Nucleus accumbens (tissue), 56 donors: Measurements from ENCODE around the gene DCXR.
A peak's percentile ranks its signal among the peaks of the same experiment; 100 is the strongest.

Experiments
- DNase-seq, 56 donors: peaks; one replicate each; lab custom pipeline; 2025; lab: John Stamatoyannopoulos, UW

Gene DCXR

DNA sequence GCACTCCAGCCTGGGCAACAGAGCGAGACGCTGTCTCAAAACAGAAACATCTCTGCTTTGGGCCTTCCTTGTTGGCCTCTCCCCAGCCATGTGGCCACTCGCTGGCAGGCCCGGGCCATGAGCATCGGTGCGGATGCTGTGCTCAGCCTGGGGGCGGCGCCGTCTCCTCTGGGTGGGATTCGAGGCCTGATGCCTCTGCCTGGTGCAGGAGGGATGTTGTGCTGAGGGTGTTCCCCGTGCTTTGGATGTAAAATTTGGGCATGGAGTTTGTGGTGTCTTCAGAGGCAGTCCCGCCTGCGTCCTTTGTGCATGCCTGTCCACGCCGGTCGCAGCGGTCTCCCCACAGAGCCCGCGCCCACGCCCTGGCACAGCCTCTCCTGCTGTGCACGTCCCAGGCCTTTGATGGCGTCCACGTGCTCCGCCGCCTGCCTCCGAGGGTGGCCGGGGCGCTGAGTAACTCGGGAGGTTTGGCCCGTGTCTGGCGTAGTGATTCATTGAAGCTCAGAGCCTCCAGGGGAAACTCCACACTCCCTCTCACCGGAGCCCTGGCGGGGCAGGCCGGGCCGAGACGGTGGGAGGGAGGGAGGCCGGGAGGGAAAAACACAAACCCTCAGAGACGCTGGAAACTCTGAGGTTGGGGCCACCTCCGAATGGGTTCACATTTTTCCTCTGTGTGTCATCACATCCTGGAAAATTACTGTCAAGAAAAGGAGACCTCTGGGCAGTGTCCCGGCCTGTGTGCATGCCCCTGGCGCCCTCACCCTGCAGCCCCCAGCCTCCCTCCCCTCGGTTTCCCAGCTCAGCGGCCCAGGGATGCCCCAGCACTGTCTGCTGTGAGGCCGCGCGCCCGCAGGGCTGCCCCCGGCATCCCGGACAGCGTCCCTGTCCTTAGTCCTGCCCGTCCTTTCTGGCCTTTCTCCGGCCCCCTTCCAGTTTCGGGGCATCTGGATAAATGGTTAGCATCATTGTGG lies 33.8 kb downstream of the DCXR start:
- DNase-seq = no peak

DNA sequence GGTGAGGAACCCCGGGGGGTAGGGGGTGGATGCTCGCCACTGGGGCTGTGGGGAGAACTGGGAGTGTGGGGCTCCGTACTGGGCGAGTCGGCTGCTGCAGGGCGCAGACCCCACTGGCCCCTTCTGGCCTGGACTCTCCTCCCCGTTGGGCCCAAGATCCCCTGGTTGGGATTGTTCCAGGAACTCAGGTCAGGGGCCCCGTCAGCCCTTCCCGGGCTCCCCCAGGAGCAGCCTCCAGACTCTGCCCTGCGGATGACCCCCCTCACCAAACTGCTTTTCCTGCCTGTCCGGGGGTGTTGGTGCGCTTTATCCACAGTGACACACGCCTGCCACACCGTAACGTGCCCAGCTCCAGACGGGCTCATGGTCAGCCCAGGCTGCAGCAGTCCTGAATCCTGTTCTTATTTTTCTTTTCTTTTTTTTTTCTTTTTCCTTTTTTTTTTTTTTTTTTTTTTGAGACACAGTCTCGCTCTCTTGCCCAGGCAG lies 35.9 kb downstream of the DCXR start:
- no peak for DNase-seq

DNA sequence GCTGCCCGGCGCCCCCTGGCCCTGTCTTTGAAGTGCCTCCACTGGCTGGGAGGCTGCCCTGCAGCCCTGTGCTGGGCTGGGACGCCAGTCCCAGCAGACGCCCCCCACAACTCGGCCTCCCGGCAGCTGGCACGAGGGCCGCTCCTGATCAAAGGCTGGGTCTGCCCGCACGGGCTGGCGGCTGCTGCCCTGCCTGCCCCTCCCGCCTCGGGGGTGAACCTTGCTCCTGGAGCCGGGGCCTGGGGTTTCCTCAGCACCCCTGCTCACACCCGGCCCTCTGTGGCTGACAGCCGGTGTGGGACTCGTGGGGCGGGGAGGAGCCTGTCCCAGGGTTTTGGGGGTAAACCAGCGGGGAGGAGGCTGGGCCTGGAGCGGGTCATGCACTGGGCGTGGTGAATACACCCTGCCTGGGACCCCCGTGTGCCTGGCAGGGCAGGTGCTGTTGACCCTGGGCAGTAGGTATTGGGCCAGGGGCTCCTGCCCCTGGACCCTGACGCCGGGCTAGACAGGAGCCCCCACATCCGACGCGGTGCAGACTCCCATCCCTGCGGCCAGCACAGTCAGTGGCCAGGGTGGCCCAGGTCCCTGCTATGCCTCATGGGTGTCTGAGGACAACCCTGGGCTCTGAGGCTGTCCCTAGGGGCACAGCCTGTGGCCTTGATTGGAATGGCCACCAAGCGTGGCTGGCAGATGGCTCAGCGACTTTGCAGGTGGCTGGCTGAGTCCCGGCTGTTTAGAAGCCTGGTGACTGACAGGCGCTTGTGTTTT lies 36.5 kb downstream of the DCXR start:
- no peak for DNase-seq

DNA sequence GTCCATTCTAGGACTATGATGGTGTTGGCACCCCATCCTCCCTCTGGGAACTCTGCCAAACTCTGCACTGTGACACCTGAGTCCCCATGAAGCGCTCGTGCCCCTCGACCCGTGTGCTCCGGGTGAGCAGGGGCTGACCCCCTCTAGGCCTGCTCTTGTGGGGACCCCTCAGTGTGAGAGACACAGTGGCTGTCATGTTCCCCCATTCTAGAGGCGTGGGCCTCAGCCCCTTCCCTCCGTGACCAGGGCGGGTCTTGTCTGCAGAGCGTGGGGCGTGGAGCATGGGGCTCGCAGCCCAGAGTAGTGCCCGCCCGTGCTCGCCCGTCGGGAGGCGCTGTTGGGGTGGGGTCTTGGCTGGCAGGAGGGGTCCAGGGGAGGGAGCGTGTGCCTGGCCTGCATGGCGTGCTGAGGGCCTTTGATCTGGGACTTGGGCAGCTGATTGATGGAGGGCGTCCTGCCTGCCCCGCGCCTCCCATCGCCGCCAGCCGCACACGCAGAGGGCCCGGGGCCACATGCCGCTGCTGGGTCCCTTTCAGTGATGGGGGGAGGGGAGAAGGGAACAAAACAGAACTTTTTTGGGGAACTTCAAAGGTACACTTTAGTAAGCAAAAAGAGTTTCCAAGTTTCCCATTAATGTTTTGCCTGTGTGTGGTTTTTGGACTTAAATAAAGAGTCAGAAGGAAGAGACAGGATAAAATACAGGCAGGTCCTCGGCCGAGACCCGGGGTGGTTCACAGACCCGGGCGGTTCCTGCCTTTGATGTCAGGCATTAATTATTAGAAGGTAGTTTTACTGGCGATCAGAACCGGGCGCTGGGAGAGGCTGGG lies 37.3 kb downstream of the DCXR start:
- no peak for DNase-seq

DNA sequence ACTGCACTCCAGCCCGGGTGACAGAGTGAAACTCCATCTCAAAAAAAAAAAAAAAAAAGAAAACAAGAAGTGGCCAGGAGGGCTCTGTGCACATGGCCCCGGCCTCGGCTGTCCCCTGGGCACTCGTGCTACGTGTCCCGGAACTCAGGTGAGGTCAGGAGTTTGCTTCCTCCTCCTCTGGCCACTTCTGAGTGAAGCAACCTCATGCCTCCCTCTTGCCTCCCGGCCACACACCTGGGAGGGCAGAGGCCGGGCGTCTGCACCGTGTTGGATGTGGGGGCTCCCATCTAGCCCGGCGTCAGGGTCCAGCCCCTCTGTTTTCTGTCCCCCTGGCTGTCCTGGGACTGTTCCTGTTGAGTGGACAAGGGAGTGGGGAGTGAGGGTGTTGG lies 37.9 kb downstream of the DCXR start:
- DNase-seq = no peak

DNA sequence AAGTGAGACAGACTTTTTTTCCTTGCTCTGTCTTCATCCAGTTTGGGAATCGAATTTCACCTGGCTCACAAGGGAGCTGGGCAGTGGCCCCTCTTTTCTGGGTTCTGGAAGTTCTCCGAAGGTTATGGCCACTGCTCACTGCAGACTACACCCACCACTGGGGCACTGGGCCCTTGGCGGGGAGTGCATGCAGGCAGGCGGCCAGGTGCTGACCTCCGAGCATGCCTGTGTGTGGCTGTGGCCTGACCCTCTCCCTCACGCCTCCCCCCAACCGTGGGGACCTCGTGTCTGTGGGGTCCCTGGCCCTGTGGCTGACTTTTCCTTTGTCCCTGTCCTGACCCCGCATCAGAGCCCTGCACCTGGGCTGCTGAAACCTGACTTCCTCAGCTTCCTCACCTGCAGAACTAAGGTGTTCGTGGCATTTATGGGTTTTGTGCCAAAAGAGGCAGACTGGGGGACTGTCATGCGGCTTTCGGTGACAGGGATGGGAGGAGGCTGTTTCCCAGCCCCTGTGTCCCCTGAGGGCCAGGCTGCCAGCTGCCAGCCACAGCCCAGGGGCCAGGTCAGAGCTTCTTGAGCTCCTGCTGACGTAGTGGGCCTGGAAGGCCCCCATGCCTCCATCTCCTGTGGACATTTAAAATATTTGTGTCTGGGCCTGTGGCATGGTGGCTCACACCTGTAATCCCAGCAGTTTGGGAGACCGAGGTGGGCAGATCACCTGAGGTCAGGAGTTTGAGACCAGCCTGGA lies 38.6 kb downstream of the DCXR start:
- DNase-seq = no peak

DNA sequence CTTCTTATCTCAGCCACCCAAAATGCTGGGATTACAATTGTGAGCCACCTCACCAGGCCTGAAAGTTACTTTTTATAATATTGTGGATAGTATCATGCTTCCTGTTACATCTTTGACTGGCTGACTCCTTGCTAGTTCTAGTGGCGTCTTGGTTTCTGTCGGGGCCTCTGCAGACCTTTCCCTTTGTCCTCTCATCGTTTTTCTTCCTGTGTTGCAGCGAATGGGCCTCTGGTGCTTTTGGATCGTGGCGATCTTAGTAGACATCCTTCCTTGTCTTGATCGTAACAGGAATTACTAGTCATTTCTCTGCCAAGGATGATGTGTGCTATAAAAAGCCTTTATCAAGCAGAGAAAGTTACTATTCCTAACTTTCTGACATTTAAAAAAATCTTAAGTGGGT lies 39.3 kb downstream of the DCXR start:
- DNase-seq = no peak

DNA sequence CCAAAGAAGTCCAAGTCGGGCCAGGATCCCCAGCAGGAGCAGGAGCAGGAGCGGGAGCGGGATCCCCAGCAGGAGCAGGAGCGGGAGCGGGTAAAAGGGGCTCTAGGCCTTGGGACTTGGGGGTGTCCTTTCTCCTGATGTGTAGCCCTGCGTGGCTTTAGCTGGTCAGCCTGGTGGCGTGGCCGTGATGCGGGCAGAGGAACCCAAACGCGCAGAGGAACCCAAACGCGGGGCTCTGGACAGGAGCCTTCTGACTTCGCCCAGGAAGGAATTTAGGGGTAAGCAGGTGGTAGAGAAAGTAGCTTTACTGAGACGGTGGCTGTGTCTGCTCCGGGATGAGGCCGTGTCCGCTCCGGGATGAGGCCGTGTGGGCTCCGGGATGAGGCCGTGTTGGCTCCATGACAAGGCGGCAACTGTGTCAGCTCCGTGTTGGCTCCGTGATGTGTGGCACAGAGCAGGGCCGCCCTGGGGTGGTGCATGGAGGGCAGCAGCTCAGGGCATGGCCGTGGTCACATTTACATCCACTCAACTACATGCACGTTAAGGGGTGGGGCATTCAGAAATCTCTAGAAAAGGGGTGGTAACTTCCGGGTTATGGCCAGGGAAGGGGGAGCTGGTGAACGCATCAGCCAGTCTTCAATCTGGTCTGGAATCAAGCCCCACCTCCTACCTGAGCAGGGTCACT lies 40.6 kb downstream of the DCXR start:
- no peak for DNase-seq

DNA sequence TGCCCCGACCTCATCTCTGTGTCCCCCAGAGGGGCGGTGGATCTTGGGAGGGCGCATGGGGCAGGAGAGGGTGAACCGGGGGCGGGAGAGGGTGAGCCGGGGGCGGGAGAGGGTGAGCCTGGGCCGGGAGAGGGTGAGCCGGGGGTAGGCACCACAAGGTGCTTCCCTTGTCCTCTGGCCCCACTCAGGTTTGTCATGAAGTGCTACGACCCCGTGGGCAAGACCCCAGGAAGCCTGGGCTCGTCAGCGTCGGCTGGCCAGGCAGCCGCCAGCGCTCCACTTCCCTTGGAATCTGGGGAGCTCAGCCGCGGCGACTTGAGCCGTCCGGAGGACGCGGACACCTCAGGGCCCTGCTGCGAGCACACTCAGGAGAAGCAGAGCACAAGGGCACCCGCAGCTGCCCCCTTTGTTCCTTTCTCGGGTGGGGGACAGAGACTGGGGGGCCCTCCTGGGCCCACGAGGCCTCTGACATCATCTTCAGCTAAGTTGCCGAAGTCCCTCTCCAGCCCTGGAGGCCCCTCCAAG lies 41.2 kb downstream of the DCXR start:
- no peak for DNase-seq

DNA sequence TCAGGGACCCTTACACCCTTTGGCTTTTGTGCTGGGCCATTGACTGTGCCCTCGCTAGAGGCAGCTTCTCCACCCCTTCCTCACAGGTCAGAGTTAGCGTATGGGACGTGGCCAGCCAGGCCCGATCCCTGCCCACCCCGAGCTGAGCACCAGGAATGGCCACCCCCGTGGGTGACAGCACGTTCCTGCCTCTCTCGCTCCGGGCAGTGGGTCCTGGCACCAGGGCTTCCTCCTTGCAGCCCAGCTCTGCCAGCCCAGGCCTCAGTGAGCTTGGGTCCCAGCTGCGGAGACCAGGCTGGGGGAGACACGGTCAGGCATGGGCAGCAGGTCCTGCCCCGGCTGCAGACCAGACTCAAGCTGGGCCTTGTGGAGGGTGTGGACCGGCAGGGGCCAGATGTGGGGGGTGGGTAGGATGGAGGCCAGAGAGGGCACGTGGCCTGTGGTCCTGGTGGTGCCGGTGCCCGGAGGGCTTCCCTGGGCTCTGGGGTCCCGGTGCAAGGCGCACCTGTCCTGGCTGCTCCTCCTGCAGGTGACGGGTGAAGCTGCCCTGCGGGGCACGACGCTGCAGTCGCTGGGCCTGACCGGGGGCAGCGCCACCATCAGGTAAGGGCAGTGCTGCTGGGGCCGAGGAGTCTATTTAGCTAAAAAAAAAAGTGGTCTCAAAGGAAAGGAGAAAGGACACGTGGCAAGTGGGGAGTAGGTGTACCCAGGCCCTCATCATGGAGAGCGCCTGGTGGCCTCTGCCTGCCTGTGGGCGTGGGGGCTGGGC lies 41.9 kb downstream of the DCXR start:
- DNase-seq = no peak

DNA sequence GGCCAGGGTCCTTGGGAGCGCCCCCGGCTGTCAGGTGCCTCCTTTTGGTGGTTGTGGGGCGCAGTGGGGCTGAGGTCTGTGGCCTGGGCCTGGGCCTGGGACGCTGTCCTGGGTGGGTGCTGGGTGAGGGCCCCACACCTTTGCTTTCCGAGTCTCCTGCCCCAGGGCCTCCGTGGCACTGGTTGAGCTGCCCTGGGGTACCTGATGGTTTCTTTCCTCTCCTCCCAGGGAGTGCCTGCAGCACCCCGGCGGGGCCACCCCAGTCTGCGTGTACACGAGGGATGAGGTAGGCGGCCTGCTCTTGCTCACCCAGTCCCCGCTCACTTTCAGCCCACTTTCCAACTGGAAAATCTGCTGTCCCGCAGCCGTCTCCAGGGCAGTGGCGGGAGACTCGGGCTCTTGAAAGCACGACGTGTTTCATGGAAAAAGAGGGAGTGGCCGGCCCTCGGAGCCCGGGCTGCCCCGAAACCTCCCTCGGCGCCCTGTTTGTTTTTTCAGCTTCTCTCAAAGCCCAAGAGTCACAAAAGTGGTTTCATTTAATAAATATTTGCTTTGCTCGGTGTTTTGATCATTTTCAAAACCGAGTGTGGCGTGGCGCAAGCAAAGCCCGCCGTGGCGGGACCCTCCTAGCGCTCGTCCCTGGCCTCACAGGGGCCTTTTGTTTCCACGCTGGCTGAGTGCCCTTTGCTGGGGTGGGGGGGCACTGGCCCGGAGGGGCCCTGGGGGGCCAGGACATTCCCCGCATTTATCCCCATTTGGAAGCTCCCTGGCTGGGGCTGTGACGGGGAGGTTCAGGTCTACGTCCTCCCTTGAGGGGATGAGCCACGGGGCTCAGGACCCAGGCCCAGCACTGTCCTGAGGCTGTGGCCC lies 42.7 kb downstream of the DCXR start:
- peak in 2 of 56 donors; percentile 7 to 16 for DNase-seq

DNA sequence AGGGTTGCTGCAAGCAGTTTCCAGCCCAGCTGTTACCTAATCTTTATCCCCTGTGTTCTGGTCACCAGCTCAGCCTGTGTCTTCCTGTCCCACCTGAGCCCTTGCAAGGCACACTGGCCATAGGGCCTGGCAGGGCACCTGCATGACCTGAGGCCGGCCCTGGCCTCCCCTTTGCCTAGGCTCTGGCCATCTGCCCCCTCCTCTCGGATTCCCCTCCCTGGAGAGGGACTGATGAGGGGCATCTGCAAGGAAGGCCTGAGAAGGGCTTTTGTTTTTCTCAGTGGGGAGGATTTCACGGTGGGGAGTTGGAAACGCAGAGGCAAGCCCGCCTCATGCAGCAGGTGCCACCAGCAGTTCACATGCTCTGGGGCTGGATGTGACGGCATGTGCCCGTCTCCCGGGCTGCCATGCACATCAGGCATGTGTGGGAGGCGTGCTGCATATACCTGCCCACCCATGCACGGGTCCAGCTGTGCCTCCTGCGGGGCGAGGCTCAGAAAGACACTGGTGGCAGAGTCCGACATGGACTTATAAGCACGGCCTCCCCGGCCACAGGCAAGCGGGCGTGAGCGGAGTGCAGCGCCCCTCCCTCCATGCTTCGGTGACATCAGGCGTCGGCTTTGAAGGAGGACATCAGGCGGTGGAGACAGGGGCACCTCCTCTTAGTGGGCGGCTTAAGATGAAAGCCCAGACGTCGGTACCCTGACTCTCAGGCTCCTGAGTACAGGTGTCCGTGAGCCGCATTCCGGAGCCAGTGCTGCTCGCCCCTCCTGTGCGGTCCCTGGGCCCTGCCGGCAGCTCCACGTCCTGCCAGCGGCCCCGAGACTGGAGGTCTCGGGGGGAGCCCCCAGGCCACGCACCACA lies 43.5 kb downstream of the DCXR start:
- DNase-seq = no peak

DNA sequence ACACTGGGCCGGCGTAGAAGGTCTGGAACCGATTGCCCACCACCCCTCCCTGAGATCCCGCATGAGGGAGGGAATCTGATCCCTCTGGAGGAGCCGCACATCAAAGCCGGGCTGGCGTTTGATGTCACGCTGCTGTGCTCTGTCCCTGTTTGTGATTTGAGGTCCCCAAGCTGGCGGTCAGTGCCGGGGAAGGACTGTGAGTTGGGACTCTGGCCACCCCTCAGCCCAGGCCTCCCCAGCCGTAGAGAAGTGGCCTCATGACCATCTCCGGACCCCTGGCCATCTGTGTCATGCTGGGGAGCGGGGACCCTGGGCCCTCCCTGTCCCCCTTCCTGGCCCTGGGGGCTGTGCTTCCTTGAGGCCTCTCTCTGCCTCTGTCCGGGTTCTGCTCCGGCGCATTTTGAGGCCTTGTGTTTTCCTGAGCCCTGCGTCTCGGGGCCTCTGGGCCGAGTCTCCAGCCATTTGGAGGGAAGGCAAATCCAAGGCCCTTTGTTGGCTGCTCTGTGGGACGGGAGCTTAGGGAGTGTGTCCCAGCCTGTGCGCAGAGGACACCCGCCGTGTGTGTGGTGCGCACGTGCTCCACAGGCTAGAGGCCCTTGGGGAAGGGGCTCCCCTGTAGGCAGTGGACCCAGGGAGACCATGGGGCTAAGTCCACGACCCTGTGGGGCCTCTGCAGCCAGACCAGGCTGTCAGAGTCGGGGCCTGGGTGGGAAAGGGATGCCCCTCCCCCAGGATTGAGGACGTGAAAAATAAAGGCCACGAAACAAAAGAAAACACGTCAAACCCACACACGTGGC lies 45.0 kb downstream of the DCXR start:
- no peak for DNase-seq

DNA sequence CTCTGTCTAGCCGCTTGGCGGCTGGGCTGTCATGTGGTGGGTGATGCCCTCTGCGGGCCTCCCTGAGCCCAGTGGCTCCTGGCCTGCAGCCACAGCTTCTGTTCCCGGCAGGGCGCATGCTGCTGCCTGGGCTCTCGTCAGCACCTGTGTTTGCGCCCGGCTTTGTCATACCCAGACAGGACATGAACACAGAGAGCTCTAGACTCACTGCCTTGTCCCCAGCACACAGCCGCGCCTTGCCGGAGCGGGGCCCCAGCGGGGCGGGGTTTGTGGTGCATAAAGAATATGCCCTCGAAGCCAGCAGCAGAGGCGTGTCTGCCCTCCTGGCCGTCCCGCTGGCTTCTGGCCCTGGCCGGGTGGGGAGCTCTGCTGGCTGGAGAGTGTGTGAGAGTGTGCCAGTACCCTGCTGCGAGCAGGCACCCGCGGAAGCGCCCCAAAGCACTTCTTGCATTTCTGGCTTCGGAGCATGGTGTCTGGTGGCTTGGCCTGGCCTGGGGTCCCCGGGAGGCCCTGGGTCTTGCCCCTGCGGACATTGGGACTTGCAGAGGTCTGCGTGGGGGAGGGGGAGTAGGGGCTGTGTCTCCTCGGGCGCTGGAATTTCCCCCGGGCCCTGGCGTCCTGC lies 45.7 kb downstream of the DCXR start:
- peak in 48 of 56 donors; percentile 8 to 87 (median 48) for DNase-seq
